AG04450 (cell line): ENCODE measurements around the gene EPHB2. TPM values are rescaled to one million over a fixed set of nuclear protein-coding genes. Genes with fewer than 3 reads are reported as not detected.
"Not testable (repeated sequence)": the region's sequence is repeated elsewhere in the genome, so short reads cannot be mapped to it uniquely, and the experiment has no call there.

ENCODE experiments used
- CTCF ChIA-PET: fragments of 300-600, 350-600 bp; formaldehyde crosslinking; extraction: SDS; loops from one replicate; lab custom pipeline; 2022; ENCODE audit warnings: antibody characterized with exemption, inconsistent platforms; lab: Charles Lee
- POLR2A ChIA-PET: fragments of 350-600 bp; formaldehyde crosslinking; extraction: SDS; loops from one replicate; lab custom pipeline; 2021; ENCODE audit warnings: antibody characterized with exemption, inconsistent platforms; lab: Yijun Ruan, JAX
- DNase-seq: peaks from one replicate; pipeline ENCODE4 v3.0.0-alpha.2; 2011; ENCODE audit warnings: low read depth, low spot score
- H3K27ac ChIP-seq: one replicate; pipeline ENCODE4 v1.5.1; 2012; ENCODE audit warnings: low read depth, low read length, control low read depth
- H3K27me3 ChIP-seq: one replicate; pipeline ENCODE4 v1.6.0; 2012; ENCODE audit warnings: low read length; ENCODE audit not compliant: control insufficient read depth, insufficient read depth
- H3K4me3 ChIP-seq: 2 replicates; pipeline ENCODE4 v1.5.1; 2011; ENCODE audit warnings: mild to moderate bottlenecking, low read depth, low read length, control low read depth
- H3K9me3 ChIP-seq: 2 replicates; pipeline ENCODE4 v1.5.1; 2012; ENCODE audit warnings: low read length; ENCODE audit not compliant: control insufficient read depth, insufficient read depth
- CTCF ChIP-seq: IDR thresholded peaks from 2 replicates; pipeline ENCODE4 v1.5.1; 2011; ENCODE audit warnings: low read depth, low read length, control low read depth, inconsistent platforms
- polyA plus RNA-seq: library from polyadenylated mRNA; depleted of rRNA; stranded (reverse); fragments of >200 nt; gene quantifications from 2 replicates; pipeline ENCODE4 v1.2.3, GENCODE V29; 2011

EPHB2 gene
- polyA plus RNA-seq, 1 experiment, result 30.9 TPM

- Histone ChIP-seq H3K4me3 (no peak overlapping the region), H3K9me3 (no peaks in the 10 kb centered on the region), H3K27ac (no peak overlapping the region), H3K27me3 (no peaks in the 10 kb centered on the region)
- CTCF ChIA-PET, result interaction anchor here (1.0 to 2.2 kb wide), 2 partner anchors 25 to 133 kb away, joined by 4 to 6 read pairs; no protein-coding TSS in a partner anchor
- POLR2A ChIA-PET, result no interaction called here
- no peak for DNase-seq
- no peak for TF ChIP-seq CTCF
Measured at GRCh38 chr1:22837332-22837731, 126.7 kb downstream of the EPHB2 start.

- Histone ChIP-seq H3K27me3 (no peaks in the 10 kb centered on the region), H3K9me3 (no peaks in the 10 kb centered on the region), H3K27ac (no peak overlapping the region), H3K4me3 (no peak overlapping the region)
- CTCF ChIA-PET, result no interaction called here
- TF ChIP-seq CTCF, result no peak
- POLR2A ChIA-PET, result no interaction called here
- DNase-seq, result no peak
Measured at GRCh38 chr1:22838965-22839364, 128.3 kb downstream of the EPHB2 start.

GRCh38 chr1:22839806-22840205, 129.2 kb downstream of the EPHB2 start:
- no peaks in the 10 kb centered on the region for H3K27me3 ChIP-seq
- H3K27ac ChIP-seq, result no peak overlapping the region
- H3K9me3 ChIP-seq, result no peaks in the 10 kb centered on the region; the same call in 1 of the 2 replicates
- no peak for DNase-seq
- ChIA-PET POLR2A (no interaction called here), CTCF (no interaction called here)
- TF ChIP-seq CTCF, result no peak
- H3K4me3 ChIP-seq, result no peak overlapping the region

GRCh38 chr1:22841142-22841541, 130.5 kb downstream of the EPHB2 start:
- H3K27ac ChIP-seq, result no peak overlapping the region
- TF ChIP-seq CTCF, result no peak

GRCh38 chr1:22841860-22842281, 131.2 kb downstream of the EPHB2 start:
- H3K27me3 ChIP-seq, result no peaks in the 10 kb centered on the region
- POLR2A ChIA-PET, result no interaction called here
- H3K9me3 ChIP-seq, result no peaks in the 10 kb centered on the region; the same call in 1 of the 2 replicates
- H3K4me3 ChIP-seq, result no peak overlapping the region
- DNase-seq, result no peak
- no peak for TF ChIP-seq CTCF
- H3K27ac ChIP-seq, result no peak overlapping the region
- CTCF ChIA-PET, result no interaction called here

More at GRCh38 chr1:22841142-22841541, 130.5 kb downstream of the EPHB2 start:
- Histone ChIP-seq H3K27me3 (no peaks in the 10 kb centered on the region), H3K4me3 (no peak overlapping the region), H3K9me3 (no peaks in the 10 kb centered on the region; the same call in 1 of the 2 replicates)
- DNase-seq, result no peak
- ChIA-PET POLR2A (no interaction called here), CTCF (no interaction called here)

GRCh38 chr1:22843441-22844183, 133.0 kb downstream of the EPHB2 start:
- not testable (repeated sequence) for H3K4me3 ChIP-seq, H3K27ac ChIP-seq, H3K27me3 ChIP-seq, H3K9me3 ChIP-seq, DNase-seq
- POLR2A ChIA-PET, result interaction anchor here (1.5 kb wide), 1 partner anchor 16 kb away, joined by 3 read pairs; no protein-coding TSS in a partner anchor
- CTCF ChIA-PET, result interaction anchor here (1.2 kb wide), 1 partner anchor 18 kb away, joined by 3 read pairs; no protein-coding TSS in a partner anchor
